ENCODE measurements around the gene CANT1. TPM values are rescaled to one million over a fixed set of nuclear protein-coding genes. Genes with fewer than 3 reads are reported as not detected.
"Not testable (repeated sequence)": the region's sequence is repeated elsewhere in the genome, so short reads cannot be mapped to it uniquely, and the experiment has no call there.

Gene CANT1
- total RNA-seq, 1 experiment from 2014 or later, result 86.4 TPM

DNA sequence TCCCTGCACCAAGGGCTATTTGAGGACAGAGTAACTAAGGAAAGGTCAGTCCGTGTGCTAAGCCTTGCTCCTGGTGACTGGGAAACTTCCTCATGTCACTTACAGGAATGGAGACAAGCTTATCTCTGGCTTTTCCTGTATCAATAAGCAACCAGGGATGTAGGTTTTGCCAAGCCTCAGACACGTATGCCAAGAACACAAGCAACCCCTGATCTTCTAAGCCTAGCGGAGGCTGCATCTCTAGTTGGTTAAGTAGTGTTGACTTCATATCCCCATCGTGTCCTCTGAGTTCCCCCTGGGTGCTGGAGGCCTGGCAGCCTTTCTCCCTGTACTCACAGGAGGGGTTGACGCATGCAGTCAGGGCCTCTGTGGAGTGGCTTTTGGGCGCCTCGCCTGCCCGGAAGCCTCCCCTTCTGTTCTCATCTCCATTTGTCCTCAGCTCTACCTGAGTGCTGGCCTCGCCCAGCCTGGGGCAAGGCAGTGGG is 13.0 kb upstream of the CANT1 start:
- peaks cover 9% of the 10 kb centered on the region for H3K36me3 Mint-ChIP-seq (ENCODE audit: insufficient read depth, unreplicated experiment)
- H3K4me1 Mint-ChIP-seq (ENCODE audit: low read depth, unreplicated experiment), result peaks cover 68% of the 10 kb centered on the region
- no TSS peak for BruUV-seq (replicated peaks)
- intact Hi-C loops (cut with micrococcal nuclease; ENCODE audit: unreplicated experiment), result no loop called here
- H3K9me3 Mint-ChIP-seq (ENCODE audit: unreplicated experiment), result no peaks in the 10 kb centered on the region
- peaks cover 64% of the 10 kb centered on the region for H3K4me1 ChIP-seq
- DNase-seq, result peak in 1 of 2 experiments; percentile 30
- no peaks in the 10 kb centered on the region for H3K27me3 Mint-ChIP-seq (ENCODE audit: insufficient read depth, unreplicated experiment)
- ChIA-PET CTCF (interaction anchor here (0.7 to 2.8 kb wide), 3 partner anchors 16 to 52 kb away, joined by 3 to 11 read pairs (median 3); partner anchors contain the start of gene ENGASE), POLR2A (no interaction called here)
- no peak overlapping the region for H3K4me3 ChIP-seq (ENCODE audit: low read depth, low read length)
- H3K27ac Mint-ChIP-seq (ENCODE audit: unreplicated experiment), result no peak overlapping the region
- no peaks in the 10 kb centered on the region for H3K9me3 ChIP-seq
- no peaks in the 10 kb centered on the region for H3K27me3 ChIP-seq (replicated peaks; ENCODE audit: control insufficient read depth, insufficient read depth, low read length)
- TF ChIP-seq, protein P1, sequence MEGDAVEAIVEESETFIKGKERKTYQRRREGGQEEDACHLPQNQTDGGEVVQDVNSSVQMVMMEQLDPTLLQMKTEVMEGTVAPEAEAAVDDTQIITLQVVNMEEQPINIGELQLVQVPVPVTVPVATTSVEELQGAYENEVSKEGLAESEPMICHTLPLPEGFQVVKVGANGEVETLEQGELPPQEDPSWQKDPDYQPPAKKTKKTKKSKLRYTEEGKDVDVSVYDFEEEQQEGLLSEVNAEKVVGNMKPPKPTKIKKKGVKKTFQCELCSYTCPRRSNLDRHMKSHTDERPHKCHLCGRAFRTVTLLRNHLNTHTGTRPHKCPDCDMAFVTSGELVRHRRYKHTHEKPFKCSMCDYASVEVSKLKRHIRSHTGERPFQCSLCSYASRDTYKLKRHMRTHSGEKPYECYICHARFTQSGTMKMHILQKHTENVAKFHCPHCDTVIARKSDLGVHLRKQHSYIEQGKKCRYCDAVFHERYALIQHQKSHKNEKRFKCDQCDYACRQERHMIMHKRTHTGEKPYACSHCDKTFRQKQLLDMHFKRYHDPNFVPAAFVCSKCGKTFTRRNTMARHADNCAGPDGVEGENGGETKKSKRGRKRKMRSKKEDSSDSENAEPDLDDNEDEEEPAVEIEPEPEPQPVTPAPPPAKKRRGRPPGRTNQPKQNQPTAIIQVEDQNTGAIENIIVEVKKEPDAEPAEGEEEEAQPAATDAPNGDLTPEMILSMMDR (IDR thresholded peaks at IDR 0.05; ENCODE audit: insufficient read depth in 1 of 2, low read depth in 1 of 2, low read length in 1 of 2, severe bottlenecking in 1 of 2, unreplicated experiment in 1 of 2), result no peak
- H3K36me3 ChIP-seq (ENCODE audit: control insufficient read depth, insufficient read depth, low read length), result no peaks in the 10 kb centered on the region
- H3K4me3 Mint-ChIP-seq (ENCODE audit: unreplicated experiment), result no peak overlapping the region

DNA sequence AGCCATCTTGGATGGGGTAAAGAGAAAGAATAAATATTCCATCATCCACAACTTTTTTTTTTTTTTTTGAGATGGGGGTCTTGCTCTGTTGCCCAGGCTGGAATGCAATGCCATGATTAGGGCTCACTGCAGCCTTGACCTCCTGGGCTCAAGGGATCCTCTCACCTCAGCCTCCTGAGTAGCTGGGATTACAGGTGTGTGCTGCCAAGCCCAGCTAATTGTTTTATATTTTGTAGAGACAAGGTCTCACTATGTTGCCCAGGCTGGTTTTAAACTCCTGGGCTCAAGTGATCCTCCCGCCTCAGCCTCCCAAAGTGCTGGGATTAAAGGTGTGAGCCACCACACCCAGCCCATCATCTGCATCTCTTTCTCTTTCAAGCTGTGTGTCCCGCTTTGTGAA is 12.4 kb upstream of the CANT1 start:
- intact Hi-C loops (cut with micrococcal nuclease; ENCODE audit: unreplicated experiment); H3K4me3 ChIP-seq (ENCODE audit: low read depth, low read length); POLR2A ChIA-PET; H3K36me3 ChIP-seq (ENCODE audit: control insufficient read depth, insufficient read depth, low read length); H3K27me3 Mint-ChIP-seq (ENCODE audit: insufficient read depth, unreplicated experiment); H3K27ac Mint-ChIP-seq (ENCODE audit: unreplicated experiment); H3K4me3 Mint-ChIP-seq (ENCODE audit: unreplicated experiment); BruUV-seq (replicated peaks); H3K36me3 Mint-ChIP-seq (ENCODE audit: insufficient read depth, unreplicated experiment); H3K9me3 ChIP-seq; H3K9me3 Mint-ChIP-seq (ENCODE audit: unreplicated experiment); H3K27me3 ChIP-seq (replicated peaks; ENCODE audit: control insufficient read depth, insufficient read depth, low read length): not testable (repeated sequence)
- peak in 1 of 2 experiments; percentile 10 for DNase-seq
- H3K4me1 ChIP-seq, result peaks cover 64% of the 10 kb centered on the region
- peaks cover 68% of the 10 kb centered on the region for H3K4me1 Mint-ChIP-seq (ENCODE audit: low read depth, unreplicated experiment)
- CTCF ChIA-PET, result interaction anchor here (0.7 to 2.8 kb wide), 4 partner anchors 16 to 907 kb away, joined by 3 to 11 read pairs (median 4); partner anchors contain the start of gene ENGASE

DNA sequence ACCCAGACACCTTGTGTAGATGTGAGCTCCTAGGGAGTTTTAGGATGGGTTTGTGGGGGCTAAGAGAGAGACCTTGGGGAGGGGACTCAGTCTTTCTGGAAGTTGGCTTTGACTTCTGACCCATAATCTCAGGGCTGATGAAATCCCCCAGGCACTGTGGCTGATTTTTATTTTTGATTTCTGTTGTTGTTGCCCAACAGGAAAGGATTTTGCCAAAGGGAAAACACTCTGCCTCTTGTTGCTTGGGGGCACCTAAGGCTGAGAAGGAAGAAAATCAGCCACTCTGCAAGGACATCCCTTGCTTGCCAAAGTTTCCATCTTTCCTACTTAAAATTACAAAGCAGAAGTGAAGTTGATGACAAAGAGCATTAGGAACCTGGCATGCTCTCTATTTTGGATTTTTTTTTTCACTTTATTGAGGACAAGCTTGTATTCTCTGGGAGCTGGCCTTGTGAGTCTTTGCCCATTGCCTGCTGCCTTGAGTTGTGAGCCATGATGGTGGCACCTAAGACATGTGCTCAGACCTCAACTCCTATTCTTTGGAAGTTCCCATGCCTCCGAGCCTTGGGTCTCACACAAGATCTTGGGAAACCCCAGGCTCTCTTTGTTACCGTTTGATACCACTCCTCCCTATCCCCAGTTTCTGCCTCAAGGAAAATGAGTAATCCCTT is 11.2 kb upstream of the CANT1 start:
- no peak overlapping the region for H3K27ac Mint-ChIP-seq (ENCODE audit: unreplicated experiment)
- TF ChIP-seq, protein P1 (IDR thresholded peaks at IDR 0.05; ENCODE audit: insufficient read depth in 1 of 2, low read depth in 1 of 2, low read length in 1 of 2, severe bottlenecking in 1 of 2, unreplicated experiment in 1 of 2), result no peak
- H3K36me3 Mint-ChIP-seq (ENCODE audit: insufficient read depth, unreplicated experiment), result no peaks in the 10 kb centered on the region
- peak in 1 of 2 experiments; percentile 3 for DNase-seq
- peaks cover under 1% of the 10 kb centered on the region for H3K9me3 ChIP-seq
- H3K9me3 Mint-ChIP-seq (ENCODE audit: unreplicated experiment), result no peaks in the 10 kb centered on the region
- no peaks in the 10 kb centered on the region for H3K27me3 ChIP-seq (replicated peaks; ENCODE audit: control insufficient read depth, insufficient read depth, low read length)
- H3K36me3 ChIP-seq (ENCODE audit: control insufficient read depth, insufficient read depth, low read length), result no peaks in the 10 kb centered on the region
- H3K4me3 Mint-ChIP-seq (ENCODE audit: unreplicated experiment), result no peak overlapping the region
- H3K27me3 Mint-ChIP-seq (ENCODE audit: insufficient read depth, unreplicated experiment), result no peaks in the 10 kb centered on the region
- BruUV-seq (replicated peaks), result no TSS peak
- intact Hi-C loops (cut with micrococcal nuclease; ENCODE audit: unreplicated experiment), result no loop called here
- POLR2A ChIA-PET, result no interaction called here
- CTCF ChIA-PET, result interaction anchor here (0.9 to 2.8 kb wide), 3 partner anchors 22 to 380 kb away, joined by 3 to 11 read pairs (median 5); no protein-coding TSS in a partner anchor
- H3K4me1 ChIP-seq, result peaks cover 57% of the 10 kb centered on the region
- no peak overlapping the region for H3K4me3 ChIP-seq (ENCODE audit: low read depth, low read length)
- H3K4me1 Mint-ChIP-seq (ENCODE audit: low read depth, unreplicated experiment), result peaks cover 64% of the 10 kb centered on the region
